Peyer's patch (tissue), 4 donors: ENCODE data around the gene ST7. TPM values are rescaled to one million over a fixed set of nuclear protein-coding genes. Genes with fewer than 3 reads are reported as not detected.

Source experiments
- DNase-seq, 3 donors: peaks; one replicate each; pipeline ENCODE4 v3.0.0-alpha.2; 2017 to 2019
- H3K27ac ChIP-seq, 4 donors: fragments of 200-600 bp; sonication (generic); one replicate each; pipeline ENCODE4 v1.5.1; 2016 to 2019
- H3K27me3 ChIP-seq, 2 donors: fragments of 200-600 bp; sonication (generic); one replicate each; pipeline ENCODE4 v1.5.1; 2019
- H3K36me3 ChIP-seq, 3 donors: fragments of 200-600 bp; sonication (generic); one replicate each; pipeline ENCODE4 v1.5.1; 2016 to 2019
- H3K4me1 ChIP-seq, 4 donors: fragments of 200-600 bp; sonication (generic); one replicate each; pipeline ENCODE4 v1.5.1; 2016 to 2019
- H3K4me3 ChIP-seq, 4 donors: fragments of 200-600 bp; sonication (generic); 1 replicate in 3 of 4; 2 replicates in 1 of 4; pipeline ENCODE4 v1.5.1; 2016 to 2019; ENCODE audit warnings: mild to moderate bottlenecking in 1 of 4
- H3K9me3 ChIP-seq, 4 donors: fragments of 200-600 bp; sonication (generic); one replicate each; pipeline ENCODE4 v1.5.1; 2016 to 2019; ENCODE audit warnings: mild to moderate bottlenecking in 1 of 4
- POLR2A ChIP-seq, 2 donors: fragments of 450-650 bp; IDR thresholded peaks; one replicate each; pipeline ENCODE4 v1.5.1; 2017; ENCODE audit warnings: antibody characterized with exemption in 2 of 2, mild to moderate bottlenecking in 2 of 2, moderate library complexity in 2 of 2
- total RNA-seq, 4 donors: library from RNA; depleted of rRNA; stranded (reverse); fragments of >200 nt; gene quantifications; one replicate each; pipeline ENCODE4 v1.1.0, GENCODE V29; 2016
- TF ChIP-seq, protein P1 (sequence below), 6 experiments: fragments of 450-650 bp in 4 of 6; fragments of 200-600 bp in 2 of 6; sonication (generic) in 1 of 6; IDR thresholded peaks; one replicate each; pipeline ENCODE4 v1.5.1; 2017 to 2019; ENCODE audit warnings: antibody characterized with exemption in 6 of 6, mild to moderate bottlenecking in 3 of 6, moderate library complexity in 1 of 6

ST7 gene
- total RNA-seq, 4 donors from 2014 or later = 26.8 to 39.6 (median 29.8) TPM

- Histone ChIP-seq H3K9me3 (peaks cover 0 to 3% (median 0%) of the 10 kb centered on the region in 4 donors), H3K4me3 (no peak overlapping the region), H3K27me3 (no peaks in the 10 kb centered on the region), H3K27ac (no peak overlapping the region), H3K36me3 (no peaks in the 10 kb centered on the region), H3K4me1 (no peaks in the 10 kb centered on the region)
- DNase-seq = no peak
- TF ChIP-seq, protein P1, sequence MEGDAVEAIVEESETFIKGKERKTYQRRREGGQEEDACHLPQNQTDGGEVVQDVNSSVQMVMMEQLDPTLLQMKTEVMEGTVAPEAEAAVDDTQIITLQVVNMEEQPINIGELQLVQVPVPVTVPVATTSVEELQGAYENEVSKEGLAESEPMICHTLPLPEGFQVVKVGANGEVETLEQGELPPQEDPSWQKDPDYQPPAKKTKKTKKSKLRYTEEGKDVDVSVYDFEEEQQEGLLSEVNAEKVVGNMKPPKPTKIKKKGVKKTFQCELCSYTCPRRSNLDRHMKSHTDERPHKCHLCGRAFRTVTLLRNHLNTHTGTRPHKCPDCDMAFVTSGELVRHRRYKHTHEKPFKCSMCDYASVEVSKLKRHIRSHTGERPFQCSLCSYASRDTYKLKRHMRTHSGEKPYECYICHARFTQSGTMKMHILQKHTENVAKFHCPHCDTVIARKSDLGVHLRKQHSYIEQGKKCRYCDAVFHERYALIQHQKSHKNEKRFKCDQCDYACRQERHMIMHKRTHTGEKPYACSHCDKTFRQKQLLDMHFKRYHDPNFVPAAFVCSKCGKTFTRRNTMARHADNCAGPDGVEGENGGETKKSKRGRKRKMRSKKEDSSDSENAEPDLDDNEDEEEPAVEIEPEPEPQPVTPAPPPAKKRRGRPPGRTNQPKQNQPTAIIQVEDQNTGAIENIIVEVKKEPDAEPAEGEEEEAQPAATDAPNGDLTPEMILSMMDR (IDR thresholded peaks at IDR 0.05) = no peak
- TF ChIP-seq POLR2A (IDR thresholded peaks at IDR 0.05) = no peak
Measured at GRCh38 chr7:117262546-117262945, 309.2 kb downstream of the ST7 start.

DNA sequence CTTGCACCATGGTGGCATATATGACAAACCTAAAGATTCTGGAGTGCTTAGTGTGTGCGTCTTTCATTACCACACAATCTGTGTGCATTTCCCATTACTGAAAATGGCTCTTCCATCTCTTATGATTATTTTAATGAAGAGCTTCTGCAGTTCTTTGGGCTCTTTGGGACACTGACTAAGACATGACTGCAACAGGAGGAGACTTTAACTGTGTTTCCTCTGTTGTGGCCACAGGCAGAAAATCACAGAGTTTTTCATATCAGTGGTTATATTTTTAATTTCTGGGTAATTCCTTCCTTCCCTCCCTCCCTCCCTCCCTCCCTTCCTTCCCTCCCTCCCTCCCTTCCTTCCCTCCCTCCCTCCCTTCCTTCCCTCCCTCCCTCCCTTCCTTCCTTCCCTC, 311.4 kb downstream of the ST7 start:
- no peak for DNase-seq

DNA sequence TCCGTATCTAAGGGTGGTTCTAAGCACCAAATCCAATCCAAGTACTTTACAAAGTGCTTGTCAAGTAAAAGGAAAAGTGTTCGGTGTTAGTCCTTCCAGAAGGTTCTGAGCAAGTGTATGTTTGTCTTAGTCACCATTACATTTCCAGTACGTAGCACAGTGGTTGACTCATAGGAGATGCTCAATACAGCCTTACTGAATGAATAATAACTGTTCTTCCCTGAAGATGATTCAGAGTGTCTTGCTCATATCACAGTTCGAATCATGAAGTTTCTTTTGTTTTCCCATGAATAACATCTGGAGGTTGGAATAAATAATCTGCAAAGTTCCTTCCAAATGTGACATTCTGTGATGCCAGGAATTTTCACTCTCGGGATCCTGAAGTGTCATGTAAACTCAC, 316.1 kb downstream of the ST7 start:
- no peak for DNase-seq
- TF ChIP-seq POLR2A (IDR thresholded peaks at IDR 0.05) = no peak
- TF ChIP-seq, protein P1 (IDR thresholded peaks at IDR 0.05) = no peak
- peaks cover 0 to 3% (median 0%) of the 10 kb centered on the region in 4 donors for H3K9me3 ChIP-seq
- H3K27me3 ChIP-seq = no peaks in the 10 kb centered on the region
- no peak overlapping the region for H3K4me3 ChIP-seq
- H3K36me3 ChIP-seq = no peaks in the 10 kb centered on the region
- H3K27ac ChIP-seq = no peak overlapping the region
- H3K4me1 ChIP-seq = no peaks in the 10 kb centered on the region

More for the DNA sequence above, 311.4 kb downstream of the ST7 start:
- H3K27ac ChIP-seq = no peak overlapping the region
- H3K9me3 ChIP-seq = peaks cover 0 to 3% (median 0%) of the 10 kb centered on the region in 4 donors
- H3K27me3 ChIP-seq = no peaks in the 10 kb centered on the region
- no peak for TF ChIP-seq POLR2A (IDR thresholded peaks at IDR 0.05)
- TF ChIP-seq, protein P1 (IDR thresholded peaks at IDR 0.05) = no peak
- H3K4me3 ChIP-seq = no peak overlapping the region
- no peaks in the 10 kb centered on the region for H3K4me1 ChIP-seq
- no peaks in the 10 kb centered on the region for H3K36me3 ChIP-seq

- no peak for DNase-seq
- no peaks in the 10 kb centered on the region for H3K27me3 ChIP-seq
- TF ChIP-seq, protein P1 (IDR thresholded peaks at IDR 0.05) = no peak
- no peak for TF ChIP-seq POLR2A (IDR thresholded peaks at IDR 0.05)
Measured at GRCh38 chr7:117269886-117270285, 316.6 kb downstream of the ST7 start.

GRCh38 chr7:117270371-117270770, 317.1 kb downstream of the ST7 start:
- Histone ChIP-seq H3K9me3 (peaks cover 0 to 3% (median 0%) of the 10 kb centered on the region in 4 donors), H3K27ac (no peak overlapping the region), H3K27me3 (no peaks in the 10 kb centered on the region), H3K36me3 (no peaks in the 10 kb centered on the region), H3K4me3 (no peak overlapping the region), H3K4me1 (no peaks in the 10 kb centered on the region)
- DNase-seq = no peak
- no peak for TF ChIP-seq POLR2A (IDR thresholded peaks at IDR 0.05)
- TF ChIP-seq, protein P1 (IDR thresholded peaks at IDR 0.05) = no peak

More at GRCh38 chr7:117269886-117270285, 316.6 kb downstream of the ST7 start:
- Histone ChIP-seq H3K36me3 (no peaks in the 10 kb centered on the region), H3K9me3 (peaks cover 0 to 3% (median 0%) of the 10 kb centered on the region in 4 donors), H3K4me1 (no peaks in the 10 kb centered on the region), H3K27ac (no peak overlapping the region), H3K4me3 (no peak overlapping the region)

DNA sequence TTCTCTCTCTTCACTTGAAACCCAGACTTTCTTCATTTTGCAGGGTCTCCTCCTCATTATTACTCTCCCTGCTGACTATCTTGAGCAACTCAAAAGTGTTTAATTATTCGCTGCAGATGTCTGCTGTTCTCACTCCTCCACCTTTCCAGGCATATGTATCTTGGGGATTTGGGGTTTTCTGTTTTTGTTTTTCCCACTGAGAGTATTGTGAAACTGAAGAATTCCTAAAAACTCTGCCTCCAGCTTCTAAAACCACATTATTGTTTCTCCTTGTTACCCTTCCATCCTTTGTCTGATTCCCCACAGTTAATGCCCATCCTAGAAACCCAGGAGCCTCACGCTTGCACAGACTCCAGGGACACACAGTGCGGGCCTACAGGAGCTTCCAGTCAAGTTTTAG, 318.3 kb downstream of the ST7 start:
- Histone ChIP-seq H3K36me3 (no peaks in the 10 kb centered on the region), H3K27me3 (no peaks in the 10 kb centered on the region), H3K4me1 (no peaks in the 10 kb centered on the region), H3K27ac (no peak overlapping the region), H3K9me3 (no peaks in the 10 kb centered on the region), H3K4me3 (no peak overlapping the region)
- no peak for DNase-seq
- no peak for TF ChIP-seq POLR2A (IDR thresholded peaks at IDR 0.05)
- TF ChIP-seq, protein P1 (IDR thresholded peaks at IDR 0.05) = no peak
